ENCODE data around the gene LSAMP. TPM values are rescaled to one million over a fixed set of nuclear protein-coding genes. Genes with fewer than 3 reads are reported as not detected.
A peak's percentile ranks its signal among the peaks of the same experiment; 100 is the strongest.

The LSAMP gene
- total and polyA plus RNA-seq, 9 of the 15 experiments (the other 6 are each of a cell fraction or from before 2014, with no cell fraction given): 0.09 to 0.11 TPM; not detected in 7

- TF ChIP-seq PRDM10 (IDR thresholded peaks at IDR 0.05; ENCODE audit: partially characterized antibody) (no peak), TAL1 (IDR thresholded peaks at IDR 0.05) (0 out of 2 replicates have a peak, but pooled peaks have one; percentile 32), JUND (IDR thresholded peaks at IDR 0.05; ENCODE audit: borderline replicate concordance, low read depth, low read length) (peak; percentile 11; the same call in 1 of the 2 replicates), JUND (tag; IDR thresholded peaks at IDR 0.05; ENCODE audit: borderline replicate concordance, low read depth, low read length) (no peak), SMARCE1 (IDR thresholded peaks at IDR 0.05) (0 out of 2 replicates have a peak, but pooled peaks have one; percentile 28), ZNF384 (IDR thresholded peaks at IDR 0.05; ENCODE audit: low read depth, low read length) (peak; percentile 92), ARID3A (IDR thresholded peaks at IDR 0.05; ENCODE audit: borderline replicate concordance, low read depth, low read length) (0 out of 2 replicates have a peak, but pooled peaks have one; percentile 41), MEF2A (IDR thresholded peaks at IDR 0.05; ENCODE audit: control insufficient read depth, low read depth, low read length) (peak; percentile 81; the same call in 1 of the 2 replicates), HDGF (IDR thresholded peaks at IDR 0.05) (no peak)
Measured at GRCh38 chr3:116045314-116045713, 400.0 kb downstream of the LSAMP start (continued).
